ENCODE results near the gene CCDC188. TPM values are rescaled to one million over a fixed set of nuclear protein-coding genes. Genes with fewer than 3 reads are reported as not detected.

The CCDC188 gene
- total and polyA plus RNA-seq, 12 donors, result 0.30 to 19.0 (median 0.77) TPM; not detected in 2

- Histone ChIP-seq H3K27ac (no peak overlapping the region), H3K9me3 (replicated peaks in 1 of 3) (no peaks in the 10 kb centered on the region), H3K4me1 (replicated peaks in 1 of 2) (peaks cover 17 to 54% of the 10 kb centered on the region in 2 donors), H3K4me3 (no peak overlapping the region), H3K36me3 (replicated peaks in 1 of 2) (peaks cover 0 to 5% of the 10 kb centered on the region in 2 donors), H3K27me3 (no peaks in the 10 kb centered on the region)
- intact Hi-C loops (cut with DNase I), result no loop called here
- no peak for DNase-seq
- TF ChIP-seq CTCF (IDR thresholded peaks at IDR 0.05) (no peak), POLR2A (IDR thresholded peaks at IDR 0.05) (no peak)
- 45 to 47% (median 47%) methylated on average over 4 of the region's 4 CpGs; no CpG with 5 or more reads in 1 of the 4 donors for WGBS, 4 donors
These were observed 15.6 kb downstream of the CCDC188 start for GRCh38 chr22:20135265-20135664.

- DNase-seq, result no peak
- Histone ChIP-seq H3K4me1 (replicated peaks in 1 of 2) (peaks cover 17 to 54% of the 10 kb centered on the region in 2 donors), H3K27ac (no peak overlapping the region), H3K27me3 (no peaks in the 10 kb centered on the region), H3K9me3 (replicated peaks in 1 of 3) (no peaks in the 10 kb centered on the region), H3K4me3 (no peak overlapping the region), H3K36me3 (replicated peaks in 1 of 2) (no peaks in the 10 kb centered on the region)
- TF ChIP-seq CTCF (IDR thresholded peaks at IDR 0.05) (no peak), POLR2A (IDR thresholded peaks at IDR 0.05) (no peak)
- 75 to 85% (median 80%) methylated on average over 6 to 12 of the region's 12 CpGs for WGBS, 4 donors
- intact Hi-C loops (cut with DNase I), result loop anchor here in 1 of 2 donors (5.0 kb wide), 1 partner anchor 162 kb away; no protein-coding TSS in a partner anchor
These were observed 16.8 kb downstream of the CCDC188 start for GRCh38 chr22:20133930-20134549.

GRCh38 chr22:20132686-20133246, 18.1 kb downstream of the CCDC188 start:
- no peaks in the 10 kb centered on the region for H3K36me3 ChIP-seq (replicated peaks in 1 of 2)
- 61 to 84% (median 67%) methylated on average over 8 to 16 of the region's 16 CpGs for WGBS, 4 donors
- H3K27me3 ChIP-seq, result no peaks in the 10 kb centered on the region
- no peaks in the 10 kb centered on the region for H3K9me3 ChIP-seq (replicated peaks in 1 of 3)
- intact Hi-C loops (cut with DNase I), result loop anchor here in 1 of 2 donors (5.0 kb wide), 1 partner anchor 160 kb away; no protein-coding TSS in a partner anchor
- peaks cover 17 to 47% of the 10 kb centered on the region in 2 donors for H3K4me1 ChIP-seq (replicated peaks in 1 of 2)
- DNase-seq, result no peak
- H3K27ac ChIP-seq, result peak overlapping the region in 2 of 5 donors; percentile 59 to 66
- H3K4me3 ChIP-seq, result peak overlapping the region in 2 of 4 donors; percentile 69 to 100
- TF ChIP-seq POLR2A (IDR thresholded peaks at IDR 0.05) (no peak), CTCF (IDR thresholded peaks at IDR 0.05) (no peak)

- Histone ChIP-seq H3K4me3 (peak overlapping the region in 3 of 4 donors; percentile 25 to 100 (median 69)), H3K36me3 (replicated peaks in 1 of 2) (no peaks in the 10 kb centered on the region), H3K4me1 (replicated peaks in 1 of 2) (peaks cover 15 to 40% of the 10 kb centered on the region in 2 donors), H3K9me3 (replicated peaks in 1 of 3) (no peaks in the 10 kb centered on the region), H3K27ac (peak overlapping the region in 3 of 5 donors; percentile 59 to 97 (median 66)), H3K27me3 (no peaks in the 10 kb centered on the region)
- peak in 6 of 7 donors; percentile 41 to 71 (median 60) for DNase-seq
- intact Hi-C loops (cut with DNase I), result loop anchor here in 1 of 2 donors (5.0 kb wide), 1 partner anchor 160 kb away; no protein-coding TSS in a partner anchor
- 1 to 10% (median 1%) methylated on average over 3 to 71 of the region's 72 CpGs; no CpG with 5 or more reads in 1 of the 4 donors for WGBS, 4 donors
- TF ChIP-seq CTCF (IDR thresholded peaks at IDR 0.05) (no peak), POLR2A (IDR thresholded peaks at IDR 0.05) (no peak)
These were observed 18.8 kb downstream of the CCDC188 start for GRCh38 chr22:20131859-20132685.

Data from adrenal gland (tissue), 12 donors.